GM21526 (cell line): ENCODE results near the gene MSMP.

Experiments
- ATAC-seq: cut with Tn5 transposase; IDR thresholded peaks from one replicate; pipeline ENCODE4 v1.9.1; 2021; ENCODE audit warnings: moderate library complexity; ENCODE audit not compliant: unreplicated experiment, low FRiP score

Gene MSMP

GRCh38 chr9:35771943-35772342 is 17.9 kb upstream of the MSMP start:
- no peak for ATAC-seq

- ATAC-seq = no peak
Observed at GRCh38 chr9:35771534-35771933, 17.5 kb upstream of the MSMP start.

- no peak for ATAC-seq
Observed at GRCh38 chr9:35771075-35771433, 17.0 kb upstream of the MSMP start.

GRCh38 chr9:35769763-35770162 is 15.7 kb upstream of the MSMP start:
- ATAC-seq = no peak

GRCh38 chr9:35767458-35767857 is 13.4 kb upstream of the MSMP start:
- ATAC-seq = no peak

- ATAC-seq = no peak
Observed at GRCh38 chr9:35766997-35767396, 12.9 kb upstream of the MSMP start.

- ATAC-seq = no peak
Observed at GRCh38 chr9:35763803-35764202, 9.7 kb upstream of the MSMP start.

GRCh38 chr9:35763181-35763580 is 9.1 kb upstream of the MSMP start:
- no peak for ATAC-seq

GRCh38 chr9:35760651-35761050 is 6.6 kb upstream of the MSMP start:
- ATAC-seq = no peak

- ATAC-seq = no peak
Observed at GRCh38 chr9:35759795-35760194, 5.7 kb upstream of the MSMP start.

- ATAC-seq = no peak
Observed at GRCh38 chr9:35758475-35759050, 4.5 kb upstream of the MSMP start.

- ATAC-seq = no peak
Observed at GRCh38 chr9:35757892-35758275, 3.8 kb upstream of the MSMP start.

- ATAC-seq = peak; percentile 31
Observed at GRCh38 chr9:35757226-35757891, 3.3 kb upstream of the MSMP start.

- ATAC-seq = peak; percentile 47
Observed at GRCh38 chr9:35756275-35757225, 2.5 kb upstream of the MSMP start.

- ATAC-seq = no peak
Observed at GRCh38 chr9:35755071-35755470, 995 bp upstream of the MSMP start.

- ATAC-seq = no peak
Observed at GRCh38 chr9:35753466-35753865, 610 bp downstream of the MSMP start.

GRCh38 chr9:35750256-35750531 is 3.9 kb downstream of the MSMP start:
- no peak for ATAC-seq

GRCh38 chr9:35749515-35750255 is 4.4 kb downstream of the MSMP start:
- ATAC-seq = peak; percentile 33

GRCh38 chr9:35748858-35749514 is 5.1 kb downstream of the MSMP start, which contains the start of the genes GBA2 and RGP1:
GBA2 (minus strand) TSS chr9:35749228; CDS start chr9:35748704, 524 bp downstream.
RGP1 (plus strand) TSS chr9:35749287; CDS start chr9:35749756, 469 bp downstream.
- ATAC-seq = peak; percentile 62

GRCh38 chr9:35748242-35748857 is 5.7 kb downstream of the MSMP start:
- ATAC-seq = no peak
